ENCODE measurements around the gene LPCAT1. TPM values are rescaled to one million over a fixed set of nuclear protein-coding genes. Genes with fewer than 3 reads are reported as not detected.

LPCAT1 gene
- total and polyA plus RNA-seq, 2 donors (not counting 3 experiments of a cell fraction or from before 2014, with no cell fraction given): 28.9 to 57.2 TPM

DNA sequence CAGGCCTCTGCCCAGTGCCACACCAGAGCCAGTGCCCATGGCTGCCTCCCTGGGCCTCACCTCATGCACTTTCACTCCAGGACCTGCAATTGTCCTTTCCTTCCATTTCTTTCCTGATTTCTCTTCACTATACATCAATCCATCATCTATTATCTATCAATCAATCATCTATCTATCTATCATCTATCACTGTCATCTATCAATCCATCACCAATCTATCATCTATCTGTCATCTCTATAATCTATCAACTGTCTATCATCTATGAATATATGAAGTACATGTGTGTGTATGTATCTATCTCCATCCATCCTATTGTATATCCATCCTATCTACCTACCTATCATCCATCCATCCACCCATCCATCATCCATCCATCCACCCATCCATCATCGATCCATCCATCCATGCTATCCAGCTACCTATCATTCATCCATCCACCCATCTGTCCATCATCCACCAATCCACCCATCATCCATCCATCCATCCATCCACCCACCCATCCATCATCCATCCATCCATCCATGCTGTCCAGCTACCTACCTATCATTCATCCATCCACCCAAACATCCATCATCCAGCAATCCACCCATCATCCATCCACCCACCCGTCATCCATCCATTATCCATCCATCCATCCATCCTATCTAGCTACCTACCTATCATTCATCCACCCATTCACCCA, 105.4 kb downstream of the LPCAT1 start:
- POLR2A ChIA-PET: no interaction called here
- no TSS peak for BruUV-seq (replicated peaks)
- intact Hi-C loops (cut with micrococcal nuclease): no loop called here
- Histone ChIP-seq H3K36me3 (ENCODE audit: control insufficient read depth in 2 of 2, extremely low read depth in 1 of 2, insufficient read depth in 2 of 2, low read length in 2 of 2) (no peaks in the 10 kb centered on the region), H3K4me2 (ENCODE audit: insufficient read depth, low read length) (no peak overlapping the region), H4K20me1 (replicated peaks; ENCODE audit: control insufficient read depth, extremely low read depth, insufficient read depth, low read length) (no peaks in the 10 kb centered on the region), H3K9ac (replicated peaks; ENCODE audit: extremely low read depth, insufficient read depth, low read length) (no peak overlapping the region), H3K27ac (ENCODE audit: insufficient read depth, low read depth, low read length) (no peak overlapping the region), H3K79me2 (ENCODE audit: control insufficient read depth, insufficient read depth, low read length) (no peaks in the 10 kb centered on the region), H3K4me3 (replicated peaks in 1 of 3; ENCODE audit: insufficient read depth in 1 of 3, low read depth in 1 of 3, low read length in 3 of 3) (no peak overlapping the region), H3K9me1 (replicated peaks; ENCODE audit: control insufficient read depth, extremely low read depth, insufficient read depth, low read length) (no peaks in the 10 kb centered on the region), H3K27me3 (ENCODE audit: control insufficient read depth in 2 of 2, insufficient read depth in 2 of 2, low read length in 2 of 2) (no peaks in the 10 kb centered on the region), H3K4me1 (ENCODE audit: control insufficient read depth, extremely low read depth, insufficient read depth, low read length) (no peaks in the 10 kb centered on the region), H2AFZ (ENCODE audit: low read depth, low read length) (no peak overlapping the region), H3K9me3 (replicated peaks; ENCODE audit: control insufficient read depth, insufficient read depth, low read length) (no peaks in the 10 kb centered on the region)
- dilution Hi-C loops (cut with MboI; ENCODE audit: extremely low pct_ligation_motif_present, low sequenced_read_pairs): no loop called here
- CTCF ChIA-PET: no interaction called here
- FAIRE-seq (no peak), DNase-seq (ENCODE audit: low read depth, low spot score) (no peak)
- TF ChIP-seq FOS (IDR thresholded peaks at IDR 0.05; ENCODE audit: borderline replicate concordance, insufficient read depth, low read length): no peak
- TF ChIP-seq, protein P1, sequence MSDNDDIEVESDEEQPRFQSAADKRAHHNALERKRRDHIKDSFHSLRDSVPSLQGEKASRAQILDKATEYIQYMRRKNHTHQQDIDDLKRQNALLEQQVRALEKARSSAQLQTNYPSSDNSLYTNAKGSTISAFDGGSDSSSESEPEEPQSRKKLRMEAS (IDR thresholded peaks at IDR 0.05; ENCODE audit: insufficient read depth, insufficient read length): no peak
- TF ChIP-seq MYC (IDR thresholded peaks at IDR 0.05; ENCODE audit: low read depth, low read length): no peak
- TF ChIP-seq, protein P2, sequence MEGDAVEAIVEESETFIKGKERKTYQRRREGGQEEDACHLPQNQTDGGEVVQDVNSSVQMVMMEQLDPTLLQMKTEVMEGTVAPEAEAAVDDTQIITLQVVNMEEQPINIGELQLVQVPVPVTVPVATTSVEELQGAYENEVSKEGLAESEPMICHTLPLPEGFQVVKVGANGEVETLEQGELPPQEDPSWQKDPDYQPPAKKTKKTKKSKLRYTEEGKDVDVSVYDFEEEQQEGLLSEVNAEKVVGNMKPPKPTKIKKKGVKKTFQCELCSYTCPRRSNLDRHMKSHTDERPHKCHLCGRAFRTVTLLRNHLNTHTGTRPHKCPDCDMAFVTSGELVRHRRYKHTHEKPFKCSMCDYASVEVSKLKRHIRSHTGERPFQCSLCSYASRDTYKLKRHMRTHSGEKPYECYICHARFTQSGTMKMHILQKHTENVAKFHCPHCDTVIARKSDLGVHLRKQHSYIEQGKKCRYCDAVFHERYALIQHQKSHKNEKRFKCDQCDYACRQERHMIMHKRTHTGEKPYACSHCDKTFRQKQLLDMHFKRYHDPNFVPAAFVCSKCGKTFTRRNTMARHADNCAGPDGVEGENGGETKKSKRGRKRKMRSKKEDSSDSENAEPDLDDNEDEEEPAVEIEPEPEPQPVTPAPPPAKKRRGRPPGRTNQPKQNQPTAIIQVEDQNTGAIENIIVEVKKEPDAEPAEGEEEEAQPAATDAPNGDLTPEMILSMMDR (IDR thresholded peaks at IDR 0.05; ENCODE audit: extremely low read depth in 1 of 2, insufficient read depth in 1 of 2, low read depth in 1 of 2, low read length in 2 of 2): no peak
- TF ChIP-seq GATA2 (IDR thresholded peaks at IDR 0.05; ENCODE audit: insufficient read depth, insufficient read length, low read depth, low read length): no peak
- no peak for TF ChIP-seq POLR2AphosphoS5 (IDR thresholded peaks at IDR 0.05; ENCODE audit: insufficient read depth, low read depth, low read length)
- TF ChIP-seq POLR2A (IDR thresholded peaks at IDR 0.05; ENCODE audit: low read depth, low read length): no peak
- TF ChIP-seq JUN (IDR thresholded peaks at IDR 0.05; ENCODE audit: borderline replicate concordance, insufficient read depth, insufficient read length, low read depth): no peak
